HepG2 (cell line): Measurements from ENCODE around the gene LRP5. TPM values are rescaled to one million over a fixed set of nuclear protein-coding genes. Genes with fewer than 3 reads are reported as not detected.

ENCODE experiments used
- ESRRA ChIP-seq: sonication (generic); formaldehyde crosslinking; IDR thresholded peaks from 2 replicates; pipeline ENCODE4 v1.5.1; 2020; ENCODE audit warnings: mild to moderate bottlenecking, low read depth, missing genetic modification reagents
- FOXK2 ChIP-seq: fragments of 450-650 bp; IDR thresholded peaks from 2 replicates; pipeline ENCODE4 v1.6.1; 2016
- KLF6 ChIP-seq: IDR thresholded peaks from 2 replicates; pipeline ENCODE4 v1.8.0; 2016; ENCODE audit warnings: missing biosample characterization, missing genetic modification reagents
- SOX5 ChIP-seq: IDR thresholded peaks from 2 replicates; pipeline ENCODE4 v1.6.1; 2016; ENCODE audit warnings: borderline replicate concordance
- STAG1 ChIP-seq: sonication (generic); formaldehyde crosslinking; IDR thresholded peaks from 2 replicates; pipeline ENCODE4 v1.4.0; 2020; ENCODE audit warnings: missing genetic modification reagents
- TCF12 ChIP-seq, 2 experiments: fragments of 450-650 bp in 1 of 2; sonication (generic) in 1 of 2; formaldehyde crosslinking in 1 of 2; IDR thresholded peaks; 2 replicates each; pipeline versions ENCODE4 v1.6.1 to v1.8.0; 2017 to 2022; ENCODE audit warnings: antibody characterized with exemption in 1 of 2, mild to moderate bottlenecking in 1 of 2, missing genetic modification reagents in 1 of 2, moderate library complexity in 1 of 2
- ZNF234 ChIP-seq: sonication (generic); formaldehyde crosslinking; conservative IDR thresholded peaks from 2 replicates; pipeline ENCODE4 v1.5.1; 2020; ENCODE audit warnings: mild to moderate bottlenecking, missing genetic modification reagents
- ZNF260 ChIP-seq: sonication (generic); formaldehyde crosslinking; IDR thresholded peaks from 2 replicates; pipeline ENCODE4 v1.4.0; 2020; ENCODE audit warnings: missing genetic modification reagents, low read depth, mild to moderate bottlenecking, borderline replicate concordance
- polyA plus RNA-seq, 8 experiments: library from polyadenylated mRNA; depleted of rRNA in 3 of 8; stranded (reverse) in 7 of 8; unstranded in 1 of 8; fragments of >200 nt; fragmentation: Illumina TruSeq in 4 of 8; extraction: Trizol in 4 of 8; gene quantifications; 2 replicates each; pipeline versions ENCODE4 v1.2.1 to v1.2.3, GENCODE V29; 2011 to 2016; ENCODE audit warnings: low read depth in 4 of 8, missing spikeins in 1 of 8, mixed read lengths in 1 of 8; ENCODE audit not compliant: insufficient read depth in 1 of 8
- total RNA-seq, 5 experiments: library from RNA; depleted of rRNA; stranded (reverse); fragments of >200 nt; fragmentation: Illumina TruSeq; extraction: Trizol; gene quantifications; 2 replicates each; pipeline ENCODE4 v1.2.3, GENCODE V29; 2016; ENCODE audit warnings: low read depth in 1 of 5
- TF ChIP-seq, protein P1 (sequence below): sonication (generic); formaldehyde crosslinking; IDR thresholded peaks from 2 replicates; pipeline ENCODE4 v1.4.0; 2020; ENCODE audit warnings: missing genetic modification reagents, borderline replicate concordance
- TF ChIP-seq, protein P2 (sequence below): sonication (generic); formaldehyde crosslinking; IDR thresholded peaks from 2 replicates; pipeline ENCODE4 v1.4.0; 2020; ENCODE audit warnings: missing genetic modification reagents
- TF ChIP-seq, protein P3 (sequence below): sonication (generic); formaldehyde crosslinking; IDR thresholded peaks from 2 replicates; pipeline ENCODE4 v1.5.1; 2020; ENCODE audit warnings: missing genetic modification reagents, mild to moderate bottlenecking, borderline replicate concordance
- TF ChIP-seq, protein P4 (sequence below), 2 experiments: IDR thresholded peaks; 2 replicates each; pipeline ENCODE4 v1.6.1; 2011 to 2012; ENCODE audit warnings: low read length in 2 of 2, borderline replicate concordance in 1 of 2, low read depth in 1 of 2, mild to moderate bottlenecking in 1 of 2, moderate library complexity in 1 of 2
- TF ChIP-seq, protein P5 (sequence below): sonication (generic); formaldehyde crosslinking; IDR thresholded peaks from 2 replicates; pipeline ENCODE4 v1.5.0; 2020; ENCODE audit warnings: mild to moderate bottlenecking, missing genetic modification reagents
- TF ChIP-seq, protein P6 (sequence below): sonication (generic); formaldehyde crosslinking; IDR thresholded peaks from 2 replicates; pipeline ENCODE4 v1.4.0; 2020; ENCODE audit warnings: mild to moderate bottlenecking, missing genetic modification reagents
- TF ChIP-seq, protein P7 (sequence below): sonication (generic); formaldehyde crosslinking; IDR thresholded peaks from 2 replicates; pipeline ENCODE4 v1.8.1; 2023; ENCODE audit warnings: mild to moderate bottlenecking, missing genetic modification reagents, borderline replicate concordance

Gene LRP5
- total and polyA plus RNA-seq, 2 of the 13 experiments (the other 11 are each of a cell fraction or from before 2014, with no cell fraction given) = 40.4 to 64.0 TPM

DNA sequence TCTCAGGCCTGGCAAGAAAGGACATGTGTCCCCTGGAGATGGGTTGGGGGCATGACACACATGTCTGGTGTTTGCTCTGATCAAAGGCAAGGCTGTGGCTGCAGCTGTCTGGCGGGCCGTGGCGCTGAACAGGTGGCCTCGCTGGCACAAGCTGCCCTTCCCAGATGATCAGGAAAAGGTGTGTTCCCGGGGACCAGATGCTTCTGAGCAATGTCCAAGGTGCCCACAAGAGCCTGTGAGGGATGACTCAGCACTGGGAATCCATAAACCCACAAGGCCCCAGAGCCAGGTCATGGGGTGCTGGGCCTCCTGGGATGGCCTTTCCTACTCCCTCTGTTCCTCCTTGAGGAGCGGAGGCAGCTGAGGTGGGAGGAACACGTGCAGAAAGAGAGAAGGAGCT, 9.7 kb upstream of the LRP5 start (continued):
- TF ChIP-seq ZNF234 (CRISPR knock-in tag) = no peak
- TF ChIP-seq FOXK2 = no peak
- TF ChIP-seq, protein P1, sequence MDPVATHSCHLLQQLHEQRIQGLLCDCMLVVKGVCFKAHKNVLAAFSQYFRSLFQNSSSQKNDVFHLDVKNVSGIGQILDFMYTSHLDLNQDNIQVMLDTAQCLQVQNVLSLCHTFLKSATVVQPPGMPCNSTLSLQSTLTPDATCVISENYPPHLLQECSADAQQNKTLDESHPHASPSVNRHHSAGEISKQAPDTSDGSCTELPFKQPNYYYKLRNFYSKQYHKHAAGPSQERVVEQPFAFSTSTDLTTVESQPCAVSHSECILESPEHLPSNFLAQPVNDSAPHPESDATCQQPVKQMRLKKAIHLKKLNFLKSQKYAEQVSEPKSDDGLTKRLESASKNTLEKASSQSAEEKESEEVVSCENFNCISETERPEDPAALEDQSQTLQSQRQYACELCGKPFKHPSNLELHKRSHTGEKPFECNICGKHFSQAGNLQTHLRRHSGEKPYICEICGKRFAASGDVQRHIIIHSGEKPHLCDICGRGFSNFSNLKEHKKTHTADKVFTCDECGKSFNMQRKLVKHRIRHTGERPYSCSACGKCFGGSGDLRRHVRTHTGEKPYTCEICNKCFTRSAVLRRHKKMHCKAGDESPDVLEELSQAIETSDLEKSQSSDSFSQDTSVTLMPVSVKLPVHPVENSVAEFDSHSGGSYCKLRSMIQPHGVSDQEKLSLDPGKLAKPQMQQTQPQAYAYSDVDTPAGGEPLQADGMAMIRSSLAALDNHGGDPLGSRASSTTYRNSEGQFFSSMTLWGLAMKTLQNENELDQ (CRISPR knock-in tag) = no peak
- no peak for TF ChIP-seq TCF12 (IDR thresholded peaks at IDR 0.05)
- TF ChIP-seq TCF12 (CRISPR knock-in tag; IDR thresholded peaks at IDR 0.05) = no peak
- TF ChIP-seq, protein P2, sequence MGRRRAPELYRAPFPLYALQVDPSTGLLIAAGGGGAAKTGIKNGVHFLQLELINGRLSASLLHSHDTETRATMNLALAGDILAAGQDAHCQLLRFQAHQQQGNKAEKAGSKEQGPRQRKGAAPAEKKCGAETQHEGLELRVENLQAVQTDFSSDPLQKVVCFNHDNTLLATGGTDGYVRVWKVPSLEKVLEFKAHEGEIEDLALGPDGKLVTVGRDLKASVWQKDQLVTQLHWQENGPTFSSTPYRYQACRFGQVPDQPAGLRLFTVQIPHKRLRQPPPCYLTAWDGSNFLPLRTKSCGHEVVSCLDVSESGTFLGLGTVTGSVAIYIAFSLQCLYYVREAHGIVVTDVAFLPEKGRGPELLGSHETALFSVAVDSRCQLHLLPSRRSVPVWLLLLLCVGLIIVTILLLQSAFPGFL (CRISPR knock-in tag) = no peak
- no peak for TF ChIP-seq ESRRA
- TF ChIP-seq SOX5 (CRISPR knock-in tag) = 0 out of 2 replicates have a peak, but pooled peaks have one; percentile 18
- TF ChIP-seq ZNF260 = no peak
- TF ChIP-seq, protein P3, sequence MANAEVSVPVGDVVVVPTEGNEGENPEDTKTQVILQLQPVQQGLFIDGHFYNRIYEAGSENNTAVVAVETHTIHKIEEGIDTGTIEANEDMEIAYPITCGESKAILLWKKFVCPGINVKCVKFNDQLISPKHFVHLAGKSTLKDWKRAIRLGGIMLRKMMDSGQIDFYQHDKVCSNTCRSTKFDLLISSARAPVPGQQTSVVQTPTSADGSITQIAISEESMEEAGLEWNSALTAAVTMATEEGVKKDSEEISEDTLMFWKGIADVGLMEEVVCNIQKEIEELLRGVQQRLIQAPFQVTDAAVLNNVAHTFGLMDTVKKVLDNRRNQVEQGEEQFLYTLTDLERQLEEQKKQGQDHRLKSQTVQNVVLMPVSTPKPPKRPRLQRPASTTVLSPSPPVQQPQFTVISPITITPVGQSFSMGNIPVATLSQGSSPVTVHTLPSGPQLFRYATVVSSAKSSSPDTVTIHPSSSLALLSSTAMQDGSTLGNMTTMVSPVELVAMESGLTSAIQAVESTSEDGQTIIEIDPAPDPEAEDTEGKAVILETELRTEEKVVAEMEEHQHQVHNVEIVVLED (CRISPR knock-in tag) = no peak
- TF ChIP-seq, protein P4, sequence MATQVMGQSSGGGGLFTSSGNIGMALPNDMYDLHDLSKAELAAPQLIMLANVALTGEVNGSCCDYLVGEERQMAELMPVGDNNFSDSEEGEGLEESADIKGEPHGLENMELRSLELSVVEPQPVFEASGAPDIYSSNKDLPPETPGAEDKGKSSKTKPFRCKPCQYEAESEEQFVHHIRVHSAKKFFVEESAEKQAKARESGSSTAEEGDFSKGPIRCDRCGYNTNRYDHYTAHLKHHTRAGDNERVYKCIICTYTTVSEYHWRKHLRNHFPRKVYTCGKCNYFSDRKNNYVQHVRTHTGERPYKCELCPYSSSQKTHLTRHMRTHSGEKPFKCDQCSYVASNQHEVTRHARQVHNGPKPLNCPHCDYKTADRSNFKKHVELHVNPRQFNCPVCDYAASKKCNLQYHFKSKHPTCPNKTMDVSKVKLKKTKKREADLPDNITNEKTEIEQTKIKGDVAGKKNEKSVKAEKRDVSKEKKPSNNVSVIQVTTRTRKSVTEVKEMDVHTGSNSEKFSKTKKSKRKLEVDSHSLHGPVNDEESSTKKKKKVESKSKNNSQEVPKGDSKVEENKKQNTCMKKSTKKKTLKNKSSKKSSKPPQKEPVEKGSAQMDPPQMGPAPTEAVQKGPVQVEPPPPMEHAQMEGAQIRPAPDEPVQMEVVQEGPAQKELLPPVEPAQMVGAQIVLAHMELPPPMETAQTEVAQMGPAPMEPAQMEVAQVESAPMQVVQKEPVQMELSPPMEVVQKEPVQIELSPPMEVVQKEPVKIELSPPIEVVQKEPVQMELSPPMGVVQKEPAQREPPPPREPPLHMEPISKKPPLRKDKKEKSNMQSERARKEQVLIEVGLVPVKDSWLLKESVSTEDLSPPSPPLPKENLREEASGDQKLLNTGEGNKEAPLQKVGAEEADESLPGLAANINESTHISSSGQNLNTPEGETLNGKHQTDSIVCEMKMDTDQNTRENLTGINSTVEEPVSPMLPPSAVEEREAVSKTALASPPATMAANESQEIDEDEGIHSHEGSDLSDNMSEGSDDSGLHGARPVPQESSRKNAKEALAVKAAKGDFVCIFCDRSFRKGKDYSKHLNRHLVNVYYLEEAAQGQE (IDR thresholded peaks at IDR 0.05; ENCODE audit: borderline replicate concordance in 1 of 2, low read depth in 1 of 2, low read length in 2 of 2) = no peak
- TF ChIP-seq KLF6 (CRISPR knock-in tag) = no peak
- TF ChIP-seq, protein P5, sequence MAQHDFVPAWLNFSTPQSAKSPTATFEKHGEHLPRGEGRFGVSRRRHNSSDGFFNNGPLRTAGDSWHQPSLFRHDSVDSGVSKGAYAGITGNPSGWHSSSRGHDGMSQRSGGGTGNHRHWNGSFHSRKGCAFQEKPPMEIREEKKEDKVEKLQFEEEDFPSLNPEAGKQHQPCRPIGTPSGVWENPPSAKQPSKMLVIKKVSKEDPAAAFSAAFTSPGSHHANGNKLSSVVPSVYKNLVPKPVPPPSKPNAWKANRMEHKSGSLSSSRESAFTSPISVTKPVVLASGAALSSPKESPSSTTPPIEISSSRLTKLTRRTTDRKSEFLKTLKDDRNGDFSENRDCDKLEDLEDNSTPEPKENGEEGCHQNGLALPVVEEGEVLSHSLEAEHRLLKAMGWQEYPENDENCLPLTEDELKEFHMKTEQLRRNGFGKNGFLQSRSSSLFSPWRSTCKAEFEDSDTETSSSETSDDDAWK (CRISPR knock-in tag) = no peak
- TF ChIP-seq, protein P6, sequence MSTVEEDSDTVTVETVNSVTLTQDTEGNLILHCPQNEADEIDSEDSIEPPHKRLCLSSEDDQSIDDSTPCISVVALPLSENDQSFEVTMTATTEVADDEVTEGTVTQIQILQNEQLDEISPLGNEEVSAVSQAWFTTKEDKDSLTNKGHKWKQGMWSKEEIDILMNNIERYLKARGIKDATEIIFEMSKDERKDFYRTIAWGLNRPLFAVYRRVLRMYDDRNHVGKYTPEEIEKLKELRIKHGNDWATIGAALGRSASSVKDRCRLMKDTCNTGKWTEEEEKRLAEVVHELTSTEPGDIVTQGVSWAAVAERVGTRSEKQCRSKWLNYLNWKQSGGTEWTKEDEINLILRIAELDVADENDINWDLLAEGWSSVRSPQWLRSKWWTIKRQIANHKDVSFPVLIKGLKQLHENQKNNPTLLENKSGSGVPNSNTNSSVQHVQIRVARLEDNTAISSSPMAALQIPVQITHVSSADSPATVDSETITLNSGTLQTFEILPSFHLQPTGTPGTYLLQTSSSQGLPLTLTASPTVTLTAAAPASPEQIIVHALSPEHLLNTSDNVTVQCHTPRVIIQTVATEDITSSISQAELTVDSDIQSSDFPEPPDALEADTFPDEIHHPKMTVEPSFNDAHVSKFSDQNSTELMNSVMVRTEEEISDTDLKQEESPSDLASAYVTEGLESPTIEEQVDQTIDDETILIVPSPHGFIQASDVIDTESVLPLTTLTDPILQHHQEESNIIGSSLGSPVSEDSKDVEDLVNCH (CRISPR knock-in tag) = no peak
- TF ChIP-seq STAG1 (CRISPR knock-in tag) = no peak
- TF ChIP-seq, protein P7, sequence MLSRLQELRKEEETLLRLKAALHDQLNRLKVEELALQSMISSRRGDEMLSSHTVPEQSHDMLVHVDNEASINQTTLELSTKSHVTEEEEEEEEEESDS (CRISPR knock-in tag) = no peak
